Tibial nerve (tissue), 4 donors: ENCODE data around the gene SMCO2. TPM values are rescaled to one million over a fixed set of nuclear protein-coding genes. Genes with fewer than 3 reads are reported as not detected.
A peak's percentile ranks its signal among the peaks of the same experiment; 100 is the strongest.

ENCODE experiments used
- DNase-seq, 2 donors: peaks; one replicate each; pipeline ENCODE4 v3.0.0-alpha.2; 2019; ENCODE audit warnings: low spot score in 2 of 2
- H3K27ac ChIP-seq, 4 donors: fragments of 200-600 bp; sonication (generic) in 3 of 4; one replicate each; pipeline ENCODE4 v1.5.1; 2017 to 2019; ENCODE audit warnings: mild to moderate bottlenecking in 1 of 4
- H3K27me3 ChIP-seq, 2 donors: fragments of 200-600 bp; sonication (generic) in 1 of 2; one replicate each; pipeline versions ENCODE4 v1.5.1 to v1.6.0; 2017 to 2019
- H3K36me3 ChIP-seq, 3 donors: fragments of 200-600 bp; sonication (generic); one replicate each; pipeline ENCODE4 v1.5.1; 2018 to 2019
- H3K4me1 ChIP-seq, 4 donors: fragments of 200-600 bp; sonication (generic) in 3 of 4; one replicate each; pipeline ENCODE4 v1.5.1; 2017 to 2019
- H3K4me3 ChIP-seq, 4 donors: fragments of 200-600 bp; sonication (generic) in 3 of 4; one replicate each; pipeline ENCODE4 v1.5.1; 2017 to 2019; ENCODE audit warnings: mild to moderate bottlenecking in 1 of 4, moderate library complexity in 1 of 4
- H3K9me3 ChIP-seq, 4 donors: fragments of 200-600 bp; sonication (generic) in 3 of 4; one replicate each; pipeline ENCODE4 v1.5.1; 2017 to 2019
- EP300 ChIP-seq, 2 donors: sonication (generic); formaldehyde crosslinking; IDR thresholded peaks; one replicate each; pipeline ENCODE4 v1.6.1; 2017; ENCODE audit warnings: antibody characterized with exemption in 2 of 2, mild to moderate bottlenecking in 1 of 2
- POLR2A ChIP-seq, 2 donors: fragments of 450-650 bp; IDR thresholded peaks; one replicate each; pipeline ENCODE4 v1.6.1; 2017; ENCODE audit warnings: antibody characterized with exemption in 2 of 2, mild to moderate bottlenecking in 2 of 2, moderate library complexity in 2 of 2
- WGBS, 2 donors: methylation state at CpG; one replicate each; pipeline ENCODE4 v1.1.5; 2018; 5-methylcytosine and 5-hydroxymethylcytosine counted together
- total RNA-seq, 4 donors: library from RNA; depleted of rRNA; stranded (reverse); fragments of >200 nt; gene quantifications; one replicate each; pipeline ENCODE4 v1.1.0, GENCODE V29; 2016
- TF ChIP-seq, protein P1 (sequence below), 5 experiments: fragments of 200-600 bp in 3 of 5; fragments of 450-650 bp in 2 of 5; sonication (generic) in 3 of 5; IDR thresholded peaks; one replicate each; pipeline ENCODE4 v1.5.1; 2016 to 2019; ENCODE audit warnings: antibody characterized with exemption in 5 of 5, mild to moderate bottlenecking in 3 of 5, moderate library complexity in 2 of 5

Gene SMCO2
- total RNA-seq, 4 donors from 2014 or later: not detected

GRCh38 chr12:27424631-27425230 is 21.8 kb upstream of the SMCO2 start:
- H3K9me3 ChIP-seq: no peaks in the 10 kb centered on the region
- TF ChIP-seq POLR2A (IDR thresholded peaks at IDR 0.05) (no peak), EP300 (IDR thresholded peaks at IDR 0.05) (no peak)
- TF ChIP-seq, protein P1, sequence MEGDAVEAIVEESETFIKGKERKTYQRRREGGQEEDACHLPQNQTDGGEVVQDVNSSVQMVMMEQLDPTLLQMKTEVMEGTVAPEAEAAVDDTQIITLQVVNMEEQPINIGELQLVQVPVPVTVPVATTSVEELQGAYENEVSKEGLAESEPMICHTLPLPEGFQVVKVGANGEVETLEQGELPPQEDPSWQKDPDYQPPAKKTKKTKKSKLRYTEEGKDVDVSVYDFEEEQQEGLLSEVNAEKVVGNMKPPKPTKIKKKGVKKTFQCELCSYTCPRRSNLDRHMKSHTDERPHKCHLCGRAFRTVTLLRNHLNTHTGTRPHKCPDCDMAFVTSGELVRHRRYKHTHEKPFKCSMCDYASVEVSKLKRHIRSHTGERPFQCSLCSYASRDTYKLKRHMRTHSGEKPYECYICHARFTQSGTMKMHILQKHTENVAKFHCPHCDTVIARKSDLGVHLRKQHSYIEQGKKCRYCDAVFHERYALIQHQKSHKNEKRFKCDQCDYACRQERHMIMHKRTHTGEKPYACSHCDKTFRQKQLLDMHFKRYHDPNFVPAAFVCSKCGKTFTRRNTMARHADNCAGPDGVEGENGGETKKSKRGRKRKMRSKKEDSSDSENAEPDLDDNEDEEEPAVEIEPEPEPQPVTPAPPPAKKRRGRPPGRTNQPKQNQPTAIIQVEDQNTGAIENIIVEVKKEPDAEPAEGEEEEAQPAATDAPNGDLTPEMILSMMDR (IDR thresholded peaks at IDR 0.05): peak; percentile 40 to 50 (median 44)
- no peaks in the 10 kb centered on the region for H3K36me3 ChIP-seq
- peaks cover 0 to 3% (median 0%) of the 10 kb centered on the region in 4 donors for H3K4me1 ChIP-seq
- DNase-seq: no peak
- WGBS, 2 donors: 59 to 69% methylated on average over 4 of the region's 4 CpGs
- H3K27ac ChIP-seq: no peak overlapping the region
- no peaks in the 10 kb centered on the region for H3K27me3 ChIP-seq
- no peak overlapping the region for H3K4me3 ChIP-seq

DNA sequence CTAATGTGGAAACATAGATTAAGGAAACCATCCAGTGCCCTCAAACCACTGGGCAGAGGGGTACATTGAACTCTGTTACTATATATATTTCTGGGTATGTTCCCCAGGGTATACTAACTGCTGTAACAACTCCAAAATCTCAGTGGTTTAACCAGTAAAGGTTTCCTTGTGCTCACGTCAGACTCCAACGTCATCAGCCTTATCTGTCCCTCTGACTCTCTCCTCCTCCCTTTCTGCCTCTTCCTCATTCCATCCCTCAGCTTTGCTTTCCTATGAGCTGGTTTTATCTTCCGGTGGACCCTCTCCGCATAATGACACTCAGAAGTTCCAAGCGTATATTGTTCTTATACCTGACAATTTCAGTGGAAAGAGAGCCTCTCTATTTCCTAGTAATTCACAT is 21.2 kb upstream of the SMCO2 start:
- no peak for DNase-seq
- no peaks in the 10 kb centered on the region for H3K27me3 ChIP-seq
- TF ChIP-seq POLR2A (IDR thresholded peaks at IDR 0.05) (no peak), EP300 (IDR thresholded peaks at IDR 0.05) (no peak)
- TF ChIP-seq, protein P1 (IDR thresholded peaks at IDR 0.05): no peak
- H3K4me3 ChIP-seq: no peak overlapping the region
- no peak overlapping the region for H3K27ac ChIP-seq
- peaks cover 0 to 3% (median 0%) of the 10 kb centered on the region in 4 donors for H3K4me1 ChIP-seq
- no peaks in the 10 kb centered on the region for H3K9me3 ChIP-seq
- no peaks in the 10 kb centered on the region for H3K36me3 ChIP-seq
- WGBS, 2 donors: 85 to 90% methylated on average over 5 of the region's 5 CpGs

DNA sequence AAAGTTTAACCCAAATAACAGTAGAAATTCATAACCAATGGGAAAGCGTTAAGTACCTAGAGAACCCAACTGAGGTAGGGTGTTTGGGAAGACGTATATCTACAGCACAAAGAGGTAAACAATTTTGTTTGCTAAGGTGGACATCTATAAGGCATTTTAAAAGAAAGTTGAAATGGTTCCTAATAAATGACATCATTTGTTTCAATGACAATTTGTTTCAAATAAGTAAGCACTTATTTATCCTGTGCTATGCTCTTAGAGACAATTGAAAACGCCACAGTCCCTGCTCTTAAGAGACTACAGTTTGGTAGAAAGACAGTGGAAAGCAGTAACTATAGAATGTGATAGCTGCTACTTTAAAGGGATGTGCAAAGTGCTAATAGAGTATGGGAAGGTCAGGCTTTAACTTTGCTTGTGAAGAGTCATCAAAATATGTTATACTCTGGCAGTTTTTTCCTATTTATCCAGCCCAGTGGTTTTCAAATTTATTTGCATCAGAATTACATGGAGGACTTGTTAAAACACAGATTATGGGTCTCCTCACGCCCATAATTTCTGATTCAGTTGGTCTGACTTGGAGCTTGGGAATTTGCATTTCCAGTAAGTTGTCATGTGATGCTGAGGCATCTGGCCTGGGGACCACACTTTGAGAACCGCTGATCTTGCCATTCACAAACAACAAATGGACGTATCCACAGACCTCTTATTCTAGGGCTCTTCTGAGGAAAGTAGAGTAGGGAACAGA is 19.6 kb upstream of the SMCO2 start:
- no peak overlapping the region for H3K4me3 ChIP-seq
- 95% methylated on average over 6 of the region's 6 CpGs for WGBS, 2 donors

DNA sequence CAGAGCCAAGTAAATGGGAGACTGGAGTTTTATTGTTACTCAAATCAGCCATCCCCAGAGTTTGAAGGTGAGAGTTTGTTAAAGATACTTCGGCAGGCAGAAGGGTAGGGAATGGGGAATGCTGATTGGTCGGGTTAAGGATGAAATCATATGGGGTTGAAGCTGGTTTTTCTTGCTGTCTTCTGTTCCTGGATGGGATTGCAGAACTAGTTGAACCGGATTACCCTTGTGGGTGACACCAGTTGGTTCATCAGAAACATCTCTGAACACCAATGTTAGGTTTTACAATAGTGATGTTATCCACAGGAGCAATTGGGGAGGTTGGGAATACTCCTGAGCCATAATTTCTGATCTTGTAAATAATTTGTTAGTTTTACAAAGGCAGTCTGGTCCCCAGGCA is 18.7 kb upstream of the SMCO2 start:
- no peaks in the 10 kb centered on the region for H3K27me3 ChIP-seq
- no peaks in the 10 kb centered on the region for H3K9me3 ChIP-seq
- no peaks in the 10 kb centered on the region for H3K36me3 ChIP-seq
- DNase-seq: no peak
- TF ChIP-seq, protein P1 (IDR thresholded peaks at IDR 0.05): no peak
- no peak for TF ChIP-seq POLR2A (IDR thresholded peaks at IDR 0.05)
- no peak for TF ChIP-seq EP300 (IDR thresholded peaks at IDR 0.05)
- peaks cover 0 to 3% (median 0%) of the 10 kb centered on the region in 4 donors for H3K4me1 ChIP-seq
- WGBS, 2 donors: 90 to 94% methylated on average over 3 of the region's 3 CpGs
- no peak overlapping the region for H3K4me3 ChIP-seq
- no peak overlapping the region for H3K27ac ChIP-seq

More for the DNA sequence above, 19.6 kb upstream of the SMCO2 start:
- TF ChIP-seq, protein P1 (IDR thresholded peaks at IDR 0.05): no peak
- TF ChIP-seq EP300 (IDR thresholded peaks at IDR 0.05) (no peak), POLR2A (IDR thresholded peaks at IDR 0.05) (no peak)
- H3K27ac ChIP-seq: no peak overlapping the region
- H3K9me3 ChIP-seq: no peaks in the 10 kb centered on the region
- H3K4me1 ChIP-seq: peaks cover 0 to 3% (median 0%) of the 10 kb centered on the region in 4 donors
- no peaks in the 10 kb centered on the region for H3K27me3 ChIP-seq
- DNase-seq: no peak
- no peaks in the 10 kb centered on the region for H3K36me3 ChIP-seq

DNA sequence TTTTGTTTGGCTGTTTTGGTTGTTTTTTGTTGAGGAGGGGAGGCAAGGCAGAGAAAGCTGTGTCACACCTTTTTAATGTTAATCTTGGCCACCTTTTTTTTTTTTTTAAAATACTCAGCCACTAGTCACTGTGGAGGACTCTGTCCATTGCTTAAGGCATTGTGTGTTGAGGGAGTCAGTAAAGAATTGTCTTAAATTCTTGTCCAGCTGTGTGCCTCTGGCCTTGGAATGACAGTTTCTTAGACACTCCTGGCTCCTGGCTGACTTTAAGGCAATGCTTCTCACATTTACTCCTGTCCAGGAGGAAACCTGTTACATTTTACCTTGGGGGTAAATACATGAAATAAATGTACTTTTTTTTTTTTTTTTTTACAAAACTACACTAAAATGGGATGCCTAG is 18.1 kb upstream of the SMCO2 start:
- Histone ChIP-seq H3K9me3 (no peaks in the 10 kb centered on the region), H3K27ac (no peak overlapping the region), H3K36me3 (no peaks in the 10 kb centered on the region), H3K4me3 (no peak overlapping the region), H3K4me1 (peaks cover 0 to 3% (median 0%) of the 10 kb centered on the region in 4 donors), H3K27me3 (no peaks in the 10 kb centered on the region)
- no peak for TF ChIP-seq POLR2A (IDR thresholded peaks at IDR 0.05)
- TF ChIP-seq, protein P1 (IDR thresholded peaks at IDR 0.05): no peak
- no peak for TF ChIP-seq EP300 (IDR thresholded peaks at IDR 0.05)
- DNase-seq: no peak
